ENCODE measurements around the gene MAN1A1. TPM values are rescaled to one million over a fixed set of nuclear protein-coding genes. Genes with fewer than 3 reads are reported as not detected.

MAN1A1 gene
- polyA plus RNA-seq, 3 donors, result 11.0 to 20.4 (median 16.1) TPM

DNA sequence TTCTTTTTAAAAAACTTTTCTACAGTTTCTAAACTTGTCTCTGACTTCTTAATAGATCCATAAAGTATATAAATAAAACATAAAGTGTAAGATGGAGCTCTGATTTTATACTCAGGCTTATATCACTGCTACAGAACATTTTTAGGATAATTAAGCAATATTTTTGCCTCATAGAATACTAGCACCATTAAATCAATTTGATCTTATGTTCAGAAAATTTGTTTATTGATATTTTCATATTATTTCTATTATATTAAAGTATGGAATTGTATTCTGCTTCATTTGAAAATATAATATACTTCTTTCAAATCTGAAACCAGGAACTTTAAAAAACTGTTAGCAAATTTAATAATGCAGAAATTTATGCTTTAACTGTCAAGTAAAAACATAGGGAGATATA is 106.5 kb downstream of the MAN1A1 start:
- no peak for TF ChIP-seq CTCF (IDR thresholded peaks at IDR 0.05)
- Histone ChIP-seq H3K27me3 (ENCODE audit: control insufficient read depth in 2 of 2, insufficient read depth in 2 of 2, low read length in 2 of 2) (no peaks in the 10 kb centered on the region), H3K9ac (ENCODE audit: insufficient read depth, low read length, poor library complexity, severe bottlenecking) (no peak overlapping the region), H2AFZ (ENCODE audit: insufficient read depth, low read depth, low read length, poor library complexity, severe bottlenecking) (no peak overlapping the region), H3K4me3 (replicated peaks in 1 of 3; ENCODE audit: low read depth in 2 of 3, low read length in 3 of 3) (no peak overlapping the region), H3K9me3 (replicated peaks in 1 of 2; ENCODE audit: control insufficient read depth in 1 of 2, insufficient read depth in 1 of 2, low read length in 2 of 2) (no peaks in the 10 kb centered on the region), H3K27ac (ENCODE audit: low read depth in 1 of 2, low read length in 2 of 2) (no peak overlapping the region), H3K79me2 (ENCODE audit: insufficient read depth, low read length) (no peaks in the 10 kb centered on the region), H4K20me1 (ENCODE audit: insufficient read depth, low read length) (no peaks in the 10 kb centered on the region), H3K36me3 (replicated peaks in 1 of 2; ENCODE audit: control insufficient read depth in 1 of 2, insufficient read depth in 2 of 2, low read length in 2 of 2) (peaks cover 9 to 24% of the 10 kb centered on the region in 2 donors), H3K4me1 (ENCODE audit: control insufficient read depth in 1 of 2, insufficient read depth in 2 of 2, low read length in 2 of 2) (no peaks in the 10 kb centered on the region), H3K4me2 (replicated peaks; ENCODE audit: extremely low read depth, low read length, poor library complexity, severe bottlenecking) (no peak overlapping the region)
- no peak for DNase-seq
- no peaks in the 10 kb centered on the region for H3K4me1 Mint-ChIP-seq
- peaks cover 11 to 16% of the 10 kb centered on the region in 2 donors for H3K36me3 Mint-ChIP-seq
- H3K27ac Mint-ChIP-seq, result no peak overlapping the region
- H3K9me3 Mint-ChIP-seq, result no peaks in the 10 kb centered on the region
- intact Hi-C loops (cut with micrococcal nuclease), result no loop called here
- no peak overlapping the region for H3K4me3 Mint-ChIP-seq
- no peaks in the 10 kb centered on the region for H3K27me3 Mint-ChIP-seq (ENCODE audit: low read depth in 3 of 3)

- no peaks in the 10 kb centered on the region for H3K9me3 Mint-ChIP-seq
- H3K27ac ChIP-seq (ENCODE audit: low read depth in 1 of 2, low read length in 2 of 2), result no peak overlapping the region
- no peak overlapping the region for H3K4me3 Mint-ChIP-seq
- intact Hi-C loops (cut with micrococcal nuclease), result no loop called here
- TF ChIP-seq CTCF (IDR thresholded peaks at IDR 0.05), result no peak
- H3K4me1 Mint-ChIP-seq, result peaks cover 2% of the 10 kb centered on the region
- no peak overlapping the region for H3K4me3 ChIP-seq (replicated peaks in 1 of 3; ENCODE audit: low read depth in 2 of 3, low read length in 3 of 3)
- H2AFZ ChIP-seq (ENCODE audit: insufficient read depth, low read depth, low read length, poor library complexity, severe bottlenecking), result no peak overlapping the region
- no peaks in the 10 kb centered on the region for H3K79me2 ChIP-seq (ENCODE audit: insufficient read depth, low read length)
- WGBS (ENCODE audit: insufficient coverage), result no CpG with 5 or more reads among the region's 3 CpGs
- H3K27ac Mint-ChIP-seq, result no peak overlapping the region
- H3K27me3 ChIP-seq (ENCODE audit: control insufficient read depth in 2 of 2, insufficient read depth in 2 of 2, low read length in 2 of 2), result no peaks in the 10 kb centered on the region
- H3K9me3 ChIP-seq (replicated peaks in 1 of 2; ENCODE audit: control insufficient read depth in 1 of 2, insufficient read depth in 1 of 2, low read length in 2 of 2), result no peaks in the 10 kb centered on the region
- no peak overlapping the region for H3K4me2 ChIP-seq (replicated peaks; ENCODE audit: extremely low read depth, low read length, poor library complexity, severe bottlenecking)
- peaks cover 8 to 12% of the 10 kb centered on the region in 2 donors for H3K36me3 Mint-ChIP-seq
- H3K36me3 ChIP-seq (replicated peaks in 1 of 2; ENCODE audit: control insufficient read depth in 1 of 2, insufficient read depth in 2 of 2, low read length in 2 of 2), result peaks cover 5 to 13% of the 10 kb centered on the region in 2 donors
- no peak for DNase-seq
- H3K4me1 ChIP-seq (ENCODE audit: control insufficient read depth in 1 of 2, insufficient read depth in 2 of 2, low read length in 2 of 2), result no peaks in the 10 kb centered on the region
- no peaks in the 10 kb centered on the region for H3K27me3 Mint-ChIP-seq (ENCODE audit: low read depth in 3 of 3)
- H3K9ac ChIP-seq (ENCODE audit: insufficient read depth, low read length, poor library complexity, severe bottlenecking), result no peak overlapping the region
- H4K20me1 ChIP-seq (ENCODE audit: insufficient read depth, low read length), result no peaks in the 10 kb centered on the region
These were observed 107.8 kb downstream of the MAN1A1 start for GRCh38 chr6:119241540-119242309.

All from CD14-positive monocyte (primary cell).